HG02610 (cell line): ENCODE measurements around the gene PROSER2.
"Not testable (repeated sequence)": the region's sequence is repeated elsewhere in the genome, so short reads cannot be mapped to it uniquely, and the experiment has no call there.

Experiments used
- ATAC-seq: cut with Tn5 transposase; IDR thresholded peaks from one replicate; pipeline ENCODE4 v1.9.1; 2021; ENCODE audit warnings: mild to moderate bottlenecking, moderate library complexity; ENCODE audit not compliant: unreplicated experiment

Gene PROSER2

DNA sequence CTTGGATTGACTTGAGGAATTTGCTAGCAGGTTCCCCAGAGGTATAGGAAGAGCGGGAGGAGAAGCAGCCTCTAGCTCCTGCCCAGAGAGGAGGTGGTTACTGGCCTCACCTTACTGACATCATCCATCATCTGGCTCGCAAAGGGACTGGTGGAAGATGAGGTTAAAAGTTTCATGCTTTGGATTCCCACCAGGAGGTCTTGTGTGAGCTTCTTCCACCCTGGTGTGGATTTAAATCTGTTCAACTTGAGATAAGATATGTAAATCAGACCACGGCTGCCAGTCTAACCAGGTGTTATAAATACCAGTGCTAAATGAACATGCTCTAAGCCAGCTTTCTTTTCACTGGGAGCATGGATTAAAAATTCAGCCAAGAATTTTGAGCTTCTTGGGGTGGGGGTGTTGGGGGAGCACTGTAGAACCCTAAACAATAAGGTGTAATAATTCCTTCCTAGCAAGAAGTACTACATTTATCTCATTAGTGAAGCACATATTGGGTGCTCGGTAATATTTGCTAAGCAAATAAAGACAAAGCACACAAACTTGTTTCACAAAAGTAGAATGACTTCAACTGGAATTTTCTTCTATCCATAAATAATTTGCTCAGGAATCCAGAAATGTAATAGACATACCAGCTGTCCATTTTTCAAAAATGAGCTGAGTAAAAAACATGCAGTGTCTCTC lies 7.8 kb downstream of the PROSER2 start:
- ATAC-seq: no peak

DNA sequence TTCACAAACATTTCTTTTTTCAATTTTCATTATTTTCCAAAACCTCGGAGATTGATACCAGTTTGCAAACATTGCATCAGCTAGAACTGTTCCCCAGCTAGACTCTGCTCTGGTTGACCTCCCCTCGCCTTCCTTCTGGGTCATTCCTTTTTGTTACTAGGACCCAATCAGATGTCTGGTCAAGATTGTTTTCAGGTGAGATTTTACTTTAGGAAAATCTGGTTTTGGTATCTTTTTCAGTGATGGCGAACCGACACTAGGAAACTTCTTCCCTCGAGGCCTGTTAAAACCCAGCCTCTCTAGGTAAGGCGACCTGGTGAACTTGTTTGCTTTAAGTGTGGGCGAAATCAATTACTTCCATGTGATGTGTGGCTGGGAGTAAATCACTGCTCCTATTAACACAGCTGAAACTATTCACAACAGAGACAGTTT lies 8.4 kb downstream of the PROSER2 start:
- no peak for ATAC-seq

DNA sequence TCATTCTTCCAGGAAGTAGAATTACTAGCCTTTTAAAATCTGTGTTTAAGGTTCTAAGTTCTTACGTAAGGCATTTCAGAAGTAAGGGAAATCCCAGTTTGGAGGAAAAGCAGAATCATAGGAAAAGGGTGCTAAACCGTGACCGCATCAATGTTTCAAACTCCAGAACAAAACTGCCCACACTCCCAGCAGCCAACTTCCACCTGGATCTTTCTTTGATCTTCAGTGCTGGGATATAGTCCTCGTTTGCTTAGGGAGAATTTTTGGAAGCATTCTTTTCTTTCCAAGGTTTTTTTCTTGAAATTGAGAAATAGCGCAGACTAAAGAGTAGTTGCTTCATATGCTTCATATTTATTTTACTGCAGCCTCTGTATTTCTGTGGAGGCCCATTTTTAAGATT lies 8.9 kb downstream of the PROSER2 start:
- ATAC-seq: no peak

DNA sequence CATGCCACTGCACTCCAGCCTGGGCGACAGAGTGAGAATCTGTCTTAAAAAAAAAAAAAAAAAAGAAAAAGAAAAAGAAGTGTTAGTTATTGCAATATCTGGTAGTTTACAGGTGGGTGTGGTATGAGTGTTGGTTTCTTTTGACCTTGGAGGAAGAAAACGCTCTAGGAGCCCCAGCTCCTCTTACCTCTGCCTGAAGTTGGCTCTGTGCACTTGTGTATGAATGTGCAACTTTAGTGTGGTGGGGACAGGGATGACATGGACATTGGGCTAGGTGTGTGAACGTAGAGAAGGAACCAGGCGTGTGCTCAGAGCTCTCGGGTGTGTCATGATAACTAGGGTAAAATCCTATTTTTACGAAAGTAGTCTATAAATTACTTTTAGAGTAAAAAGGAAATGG lies 11.9 kb downstream of the PROSER2 start:
- no peak for ATAC-seq

DNA sequence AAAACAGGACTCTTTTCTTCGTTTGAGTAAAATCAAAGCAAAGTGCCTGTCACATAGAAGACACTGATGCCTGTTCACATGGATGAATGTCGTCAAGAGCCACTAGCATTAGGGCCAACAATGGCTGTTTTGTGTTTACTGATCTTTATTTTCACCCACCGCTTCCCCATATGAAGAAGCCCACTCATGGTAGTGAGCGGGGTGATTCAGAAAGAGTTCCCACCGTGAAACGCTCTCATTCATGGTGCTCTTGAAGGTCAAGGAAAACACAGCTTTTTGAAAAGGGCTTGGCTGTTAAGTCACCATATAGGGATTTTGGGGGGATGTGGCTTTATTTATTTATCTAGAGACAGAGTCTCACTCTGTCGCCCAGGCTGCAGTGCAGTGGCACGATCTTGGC lies 12.5 kb downstream of the PROSER2 start:
- ATAC-seq: no peak

DNA sequence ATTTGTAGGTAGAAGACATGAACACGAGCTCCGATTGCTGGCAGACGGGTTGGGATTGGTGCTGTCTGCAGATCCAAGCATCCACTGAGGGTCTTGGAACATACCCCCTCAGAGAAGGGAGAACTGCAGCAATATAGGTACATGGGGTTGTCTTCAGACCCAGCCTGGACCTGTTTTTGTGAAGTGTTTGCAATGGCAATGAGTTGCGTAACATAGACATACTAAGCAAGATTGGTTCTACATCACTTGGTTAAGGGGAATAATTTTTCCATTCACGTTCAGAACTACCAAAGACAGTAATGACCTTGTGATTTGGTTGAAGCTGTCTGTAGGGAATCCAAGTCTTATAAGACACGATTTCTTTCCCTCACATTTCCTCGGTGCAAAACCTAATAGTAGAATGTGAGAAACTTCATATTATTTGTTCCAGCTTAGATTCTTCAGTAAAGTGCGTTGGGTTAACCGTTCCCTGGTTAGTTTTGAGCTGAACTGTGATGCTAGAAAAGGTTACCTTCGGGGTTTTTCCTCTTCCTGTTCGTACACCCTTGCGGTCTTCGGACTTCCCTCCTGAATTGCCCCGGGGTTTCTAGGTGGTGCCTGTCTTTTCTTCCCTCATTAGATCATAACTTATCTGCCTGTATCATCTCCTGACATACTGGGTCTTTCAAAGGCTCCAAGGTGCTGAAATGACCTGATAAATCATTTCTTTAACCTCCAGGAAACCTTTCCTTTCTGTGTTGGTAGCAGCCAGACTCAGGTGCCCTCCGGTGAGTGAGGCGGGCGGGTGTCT lies 14.4 kb downstream of the PROSER2 start:
- no peak for ATAC-seq

DNA sequence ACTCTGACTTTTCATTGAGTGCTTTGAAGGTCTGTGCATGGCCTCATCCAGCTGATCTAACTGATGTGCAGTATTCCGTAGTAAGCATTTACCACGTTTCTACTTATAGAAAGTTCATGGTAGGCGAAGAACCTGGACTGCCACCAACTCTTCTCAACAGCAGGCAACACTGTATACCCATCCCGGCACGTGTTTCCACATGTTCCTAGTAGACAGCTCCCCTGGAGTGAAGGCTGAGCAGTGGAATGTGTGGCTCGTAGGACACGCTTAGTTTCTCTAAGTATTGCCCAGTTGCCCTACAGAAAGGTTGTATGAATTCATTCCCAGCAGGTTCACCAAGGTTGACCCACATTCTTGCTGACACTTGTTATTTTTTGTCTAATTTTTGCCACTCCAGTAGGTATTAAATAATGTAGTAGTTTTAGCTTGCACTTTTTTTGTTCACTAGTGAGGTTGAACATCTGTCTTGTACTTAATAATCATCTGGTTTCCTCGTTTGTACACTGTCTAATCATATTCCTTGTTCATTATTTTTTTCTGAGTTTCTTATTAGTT lies 15.2 kb downstream of the PROSER2 start:
- ATAC-seq: no peak

DNA sequence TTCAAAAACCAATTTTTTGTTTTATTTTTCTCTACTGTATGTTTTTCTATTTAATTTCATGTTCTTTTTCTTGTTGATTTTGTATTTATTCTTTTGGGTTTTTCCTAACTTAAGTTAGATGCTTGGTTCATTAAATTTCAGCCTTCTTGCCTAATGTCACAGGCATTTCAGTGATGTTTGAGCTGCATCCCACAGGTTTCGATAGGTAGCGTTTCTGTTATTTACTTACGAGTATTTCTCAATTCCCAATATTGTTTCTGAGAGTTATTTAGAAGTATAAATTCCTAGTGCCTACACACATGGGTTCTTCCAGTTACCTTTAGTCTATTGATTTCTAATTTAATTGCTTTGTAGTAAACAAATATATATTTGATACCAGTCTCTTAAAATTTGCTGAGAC lies 18.2 kb downstream of the PROSER2 start:
- no peak for ATAC-seq

DNA sequence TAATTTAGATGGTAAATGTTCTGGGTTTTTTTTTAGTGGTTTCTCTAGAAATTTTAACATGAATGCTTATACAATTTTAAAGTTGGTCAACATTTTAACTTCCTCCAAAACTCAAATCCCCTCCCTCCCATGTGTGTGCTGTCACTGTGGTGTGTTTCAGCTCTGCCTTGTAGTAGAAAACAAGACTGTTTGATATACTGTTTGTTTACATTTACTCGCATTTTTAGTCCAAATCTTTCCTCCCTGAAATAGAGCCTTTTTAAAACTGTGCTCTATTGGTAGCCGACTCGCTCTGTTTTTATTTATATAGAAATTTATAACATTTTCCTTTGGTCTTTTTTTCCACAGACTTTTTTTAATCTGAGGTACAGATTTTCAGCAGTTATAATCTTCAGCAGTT lies 19.3 kb downstream of the PROSER2 start:
- ATAC-seq: no peak

DNA sequence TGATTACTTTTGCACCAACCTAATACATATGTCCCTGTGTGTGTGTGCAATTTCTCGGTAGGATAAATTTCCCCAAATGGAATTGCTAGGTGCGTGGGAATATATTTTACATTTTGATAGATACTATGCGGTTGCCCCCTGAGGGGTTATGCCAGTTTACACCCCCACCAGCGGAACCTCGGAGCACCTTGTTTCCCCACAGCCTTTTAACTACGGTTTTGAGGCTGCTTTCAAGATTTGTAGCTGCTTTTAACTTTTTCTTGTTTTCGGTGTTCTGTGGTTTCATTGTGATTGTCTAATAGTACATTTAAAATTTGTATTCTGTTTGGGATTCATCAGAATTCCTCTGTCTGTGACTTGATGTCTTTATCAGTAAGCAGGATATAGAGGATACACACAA lies 22.0 kb downstream of the PROSER2 start:
- no peak for ATAC-seq

DNA sequence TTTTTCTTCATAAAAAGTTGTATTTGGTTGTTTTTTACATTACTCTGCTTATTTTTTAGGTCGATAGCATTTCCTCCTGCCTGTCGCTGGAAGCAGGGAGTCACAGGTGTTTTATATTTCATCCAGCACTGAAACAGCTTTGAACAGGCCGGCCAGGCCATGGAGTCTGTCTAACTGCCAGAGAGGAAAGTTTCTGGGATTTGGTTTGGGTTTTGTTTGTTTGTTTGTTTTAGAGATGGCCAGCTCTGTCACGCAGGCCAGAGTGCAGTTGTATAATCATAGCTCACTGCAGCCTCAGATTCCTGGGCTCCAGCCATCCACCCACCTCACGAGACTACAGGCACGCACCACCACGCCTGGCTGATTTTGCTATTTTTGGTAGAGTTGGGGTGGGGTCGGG lies 23.4 kb downstream of the PROSER2 start:
- ATAC-seq: no peak

DNA sequence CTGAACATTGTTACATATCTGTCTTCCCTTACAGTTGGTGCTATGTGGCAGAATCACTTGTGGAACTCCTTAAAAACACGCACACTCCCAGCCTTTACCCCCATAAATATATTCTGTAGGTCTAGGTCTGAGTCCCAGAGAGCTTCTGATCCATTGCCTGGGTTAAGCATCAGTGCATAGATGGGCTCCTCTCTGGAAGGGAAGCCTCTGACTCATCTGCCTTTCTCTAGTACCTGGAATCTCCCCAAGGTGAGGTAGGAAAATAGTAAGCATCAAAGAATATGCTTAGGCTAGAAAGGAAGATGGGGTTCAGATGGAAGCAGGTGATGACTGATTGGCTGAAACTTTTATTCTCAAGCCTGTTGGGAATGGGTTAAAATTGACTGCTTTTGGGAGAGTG lies 26.1 kb downstream of the PROSER2 start:
- no peak for ATAC-seq

DNA sequence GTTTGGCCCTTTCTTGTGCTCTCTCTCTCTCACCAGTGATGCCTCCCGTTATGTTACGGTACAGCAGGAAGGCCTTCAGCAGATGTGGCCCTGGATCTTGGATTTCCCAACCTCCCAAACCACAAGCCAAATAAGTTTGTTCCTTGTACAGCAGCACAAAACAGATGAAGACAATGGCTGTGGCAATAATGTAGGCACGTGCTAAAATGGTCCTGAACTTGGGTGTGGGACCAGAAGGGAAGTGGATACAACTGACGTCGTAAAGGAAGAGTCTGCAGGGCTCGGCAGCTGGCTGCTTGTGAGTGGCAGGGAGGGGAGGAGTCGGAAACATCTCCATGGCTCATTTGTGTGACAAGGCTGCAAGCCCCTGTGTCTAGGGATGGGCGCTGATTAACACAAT lies 26.8 kb downstream of the PROSER2 start:
- no peak for ATAC-seq

DNA sequence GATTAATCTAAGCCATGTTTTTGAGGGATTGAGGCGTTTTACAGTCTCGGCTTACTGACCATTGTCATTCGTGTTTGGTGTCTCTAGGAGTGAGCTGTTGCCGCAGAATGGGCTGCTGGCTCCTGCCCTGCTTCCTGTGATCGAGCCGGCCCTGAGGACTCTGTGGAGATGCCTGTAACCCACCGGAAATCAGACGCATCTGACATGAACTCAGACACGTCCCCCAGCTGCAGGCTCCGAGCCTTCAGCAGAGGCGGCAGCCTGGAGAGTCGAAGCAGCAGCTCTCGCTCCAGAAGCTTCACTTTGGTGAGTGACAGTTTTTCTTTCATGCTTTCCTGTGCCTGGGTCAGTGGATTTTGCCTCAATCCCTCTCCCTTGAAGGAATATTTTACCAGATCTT lies 28.8 kb downstream of the PROSER2 start:
- no peak for ATAC-seq

DNA sequence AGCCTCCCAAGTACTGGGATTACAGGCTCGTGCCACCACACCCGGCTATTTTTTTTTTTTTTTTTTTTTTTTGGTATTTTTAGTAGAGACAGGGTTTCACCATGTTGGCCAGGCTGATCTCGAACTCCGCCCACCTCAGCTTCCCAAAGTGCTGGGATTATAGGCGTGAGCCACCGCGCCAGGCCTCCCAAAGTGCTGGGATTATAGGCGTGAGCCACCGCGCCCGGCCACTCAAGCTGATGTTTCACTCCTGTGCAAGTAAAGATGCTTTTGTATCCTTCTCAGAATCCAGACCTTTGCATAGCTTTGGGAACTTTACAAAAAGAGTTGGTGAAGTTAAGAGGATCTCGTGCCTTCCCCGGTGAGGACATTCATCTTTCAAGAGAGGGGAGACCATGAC lies 29.5 kb downstream of the PROSER2 start:
- not testable (repeated sequence) for ATAC-seq

DNA sequence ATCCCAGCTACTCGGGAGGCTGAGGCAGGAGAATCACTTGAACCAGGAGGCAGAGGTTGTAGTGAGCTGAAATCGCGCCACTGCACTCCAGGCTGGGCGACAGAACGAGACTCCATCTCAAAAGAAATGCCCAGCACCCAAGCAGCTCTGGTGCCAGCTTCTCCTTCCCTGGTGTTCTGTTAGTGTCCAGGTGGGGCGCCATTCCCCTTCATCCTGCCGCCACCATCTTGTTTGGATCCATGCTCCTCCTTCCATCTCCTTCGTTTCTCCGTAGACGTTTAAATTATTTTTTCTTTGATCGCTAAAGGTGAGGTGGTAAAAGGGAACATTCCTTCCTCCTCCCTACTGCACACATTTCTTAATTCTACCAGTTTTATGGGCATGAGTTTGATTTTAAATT lies 30.3 kb downstream of the PROSER2 start:
- ATAC-seq: no peak

DNA sequence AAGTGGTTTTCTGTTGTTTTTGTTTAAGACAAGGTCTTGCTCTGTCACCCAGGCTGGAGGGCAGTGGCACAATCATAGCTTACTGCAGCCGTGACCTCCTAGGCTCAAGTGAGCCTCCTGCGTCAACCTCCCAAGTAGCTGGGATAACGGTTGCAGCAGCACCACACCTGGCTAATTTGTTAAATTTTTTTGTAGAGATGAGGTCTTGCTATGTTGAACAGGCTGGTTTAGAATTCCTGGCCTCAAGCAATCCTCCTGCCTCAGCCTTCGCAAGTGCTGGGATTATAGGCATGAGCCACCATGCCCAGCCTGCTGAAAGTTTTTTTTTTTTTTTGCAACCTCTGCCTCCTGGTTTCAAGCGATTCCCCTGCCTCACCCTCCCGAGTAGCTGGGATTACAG lies 31.1 kb downstream of the PROSER2 start:
- ATAC-seq: no peak

DNA sequence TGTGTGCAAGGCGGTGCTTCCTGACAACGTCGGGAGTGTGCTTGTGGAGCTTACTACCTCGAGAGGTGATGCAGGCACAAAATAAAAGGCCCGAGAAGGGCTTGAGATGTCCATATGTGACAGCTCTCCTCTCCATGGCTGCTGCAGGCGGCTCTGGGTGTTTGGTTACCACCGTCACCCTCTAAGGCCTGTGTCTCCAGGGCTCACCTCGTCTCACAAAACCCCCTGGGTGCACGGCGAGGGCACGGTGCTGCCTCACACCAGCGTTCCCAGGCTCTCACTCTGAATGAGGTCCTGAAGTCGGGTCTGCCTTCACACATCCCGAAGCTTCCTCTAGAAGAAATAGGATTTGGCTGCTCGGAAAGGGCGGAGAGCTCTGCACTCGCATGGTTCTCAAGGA lies 32.9 kb downstream of the PROSER2 start:
- ATAC-seq: no peak

DNA sequence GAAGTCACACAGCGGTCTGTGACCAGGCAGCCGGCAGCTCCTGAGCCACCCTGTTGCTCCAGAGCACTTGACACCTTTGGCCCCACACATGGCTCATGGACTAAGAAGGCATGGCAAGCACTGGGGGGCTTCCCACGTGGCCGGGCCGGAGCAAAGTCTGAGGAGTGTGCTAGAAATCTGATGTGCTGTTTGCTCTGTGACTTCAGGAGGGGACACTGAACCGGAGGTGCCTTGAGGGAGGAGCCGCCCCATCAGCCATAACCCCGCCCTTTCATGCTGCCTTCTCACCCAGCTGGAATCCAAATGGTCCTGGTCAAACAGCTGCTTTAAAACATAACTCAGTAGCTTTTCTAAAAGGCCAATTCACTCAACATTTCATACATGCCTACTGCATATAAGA lies 33.5 kb downstream of the PROSER2 start:
- no peak for ATAC-seq

DNA sequence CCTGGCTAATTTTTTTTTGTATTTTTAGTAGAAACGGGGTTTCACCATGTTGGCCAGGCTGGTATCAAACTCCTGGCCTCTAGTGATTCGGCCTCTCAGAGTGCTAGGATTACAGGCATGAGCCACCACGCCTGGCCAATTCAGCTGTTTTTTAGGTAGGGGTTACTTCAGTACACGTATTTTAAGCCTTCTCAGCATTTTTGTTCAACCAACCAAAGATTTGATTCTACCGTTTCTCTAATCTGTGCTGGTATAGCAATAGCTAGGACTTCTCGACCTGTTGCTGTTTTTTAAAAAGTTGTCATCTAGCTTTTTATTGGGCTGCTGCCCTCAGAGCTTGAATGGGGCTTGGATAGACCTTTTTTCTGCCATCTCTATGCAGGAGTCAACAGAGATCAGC lies 34.9 kb downstream of the PROSER2 start:
- no peak for ATAC-seq

DNA sequence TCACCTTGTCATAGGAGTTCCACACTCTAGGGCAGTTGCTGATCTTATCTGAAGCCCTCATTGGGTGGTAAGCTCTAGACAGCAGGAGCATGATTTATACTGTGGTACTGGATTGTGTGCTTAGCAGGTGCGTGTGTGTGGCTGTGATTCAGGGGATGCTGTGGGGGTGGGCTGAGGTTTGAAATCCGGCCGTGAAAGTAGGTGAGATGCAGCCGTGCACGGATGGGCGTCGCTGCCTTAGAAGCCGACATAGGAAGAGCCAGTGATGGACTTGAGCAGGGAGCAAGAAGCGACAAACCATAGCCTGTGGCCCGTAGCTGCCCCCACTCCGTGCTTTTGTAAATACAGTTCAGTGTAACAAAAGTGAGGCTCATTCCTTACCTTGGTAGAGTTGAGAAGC lies 38.2 kb downstream of the PROSER2 start:
- no peak for ATAC-seq

DNA sequence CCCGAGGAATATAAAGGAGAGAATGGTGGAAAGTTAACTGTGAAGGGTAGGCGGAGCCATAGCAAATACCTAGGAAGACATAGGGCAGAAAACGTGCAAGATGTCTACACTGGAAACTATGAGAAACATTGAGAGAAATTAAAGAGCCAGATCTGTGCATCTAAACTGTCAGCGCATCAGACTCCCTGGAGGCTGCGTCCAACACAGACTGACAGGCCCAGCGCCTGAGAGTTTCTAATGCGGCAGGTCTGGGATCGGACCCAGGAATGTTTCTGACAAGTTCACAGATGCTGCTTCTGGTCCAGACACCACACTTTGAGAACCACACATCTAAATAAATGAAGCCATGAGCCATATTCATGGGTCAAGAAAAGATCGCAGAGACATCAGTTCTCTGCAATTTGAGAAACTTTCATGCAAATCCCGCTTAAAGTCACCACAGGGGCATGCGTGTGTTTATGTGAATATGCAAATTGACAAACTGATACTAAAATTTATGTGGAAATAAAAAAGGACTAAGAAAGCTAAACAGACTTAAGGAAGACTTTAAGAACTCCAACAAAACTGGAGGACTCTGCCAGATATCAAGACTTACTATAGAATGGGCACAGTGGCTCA lies 38.8 kb downstream of the PROSER2 start:
- ATAC-seq: no peak
